ENCODE results near the gene POLRMT.
A peak's percentile ranks its signal among the peaks of the same experiment; 100 is the strongest.
"Not testable (repeated sequence)": the region's sequence is repeated elsewhere in the genome, so short reads cannot be mapped to it uniquely, and the experiment has no call there.

The POLRMT gene

DNA sequence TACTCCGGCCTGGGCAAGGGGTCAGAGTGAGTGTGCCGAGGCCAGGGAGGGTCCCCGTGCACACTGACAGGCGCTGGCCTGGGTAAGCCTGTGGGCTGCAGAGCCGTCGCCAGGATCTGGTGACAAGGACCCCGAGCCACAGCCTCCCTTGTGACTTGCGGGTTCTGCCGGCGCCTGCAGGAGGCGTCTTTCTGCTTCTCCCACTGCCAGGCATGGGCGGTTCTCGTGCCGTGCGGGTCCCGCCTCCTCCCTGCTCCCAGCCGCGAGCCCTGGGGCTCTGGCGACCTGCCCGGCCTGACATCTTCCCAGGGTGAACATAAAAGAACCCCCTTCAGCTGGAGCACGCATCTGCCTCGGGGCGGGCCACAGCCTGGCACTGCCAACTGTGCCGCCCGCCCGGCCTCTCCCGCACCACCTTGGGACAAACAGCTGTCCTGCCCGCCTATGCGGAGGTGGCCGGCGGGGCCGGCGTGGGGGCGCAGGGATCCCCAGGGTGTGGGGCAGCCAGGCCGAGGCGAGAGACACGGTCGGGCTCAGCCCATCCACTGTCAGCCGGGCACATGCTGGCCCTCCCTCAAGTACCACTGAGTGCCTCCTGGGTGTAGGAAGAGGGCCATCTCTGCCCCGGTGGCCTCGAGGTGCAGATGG is 45.1 kb downstream of the POLRMT start:
- no peak for TF ChIP-seq Cebpa-rat (IDR thresholded peaks at IDR 0.05)
- Histone ChIP-seq H3K27ac (no peak overlapping the region), H3K4me1 (peaks cover 47% of the 10 kb centered on the region), H3K9me3 (no peaks in the 10 kb centered on the region), H4K20me1 (peaks cover 86% of the 10 kb centered on the region), H3K27me3 (peaks cover 53% of the 10 kb centered on the region), H3K9ac (no peak overlapping the region), H3K36me3 (peaks cover 10% of the 10 kb centered on the region), H3K4me2 (peak overlapping the region; percentile 70), H3K4me3 (no peak overlapping the region)

DNA sequence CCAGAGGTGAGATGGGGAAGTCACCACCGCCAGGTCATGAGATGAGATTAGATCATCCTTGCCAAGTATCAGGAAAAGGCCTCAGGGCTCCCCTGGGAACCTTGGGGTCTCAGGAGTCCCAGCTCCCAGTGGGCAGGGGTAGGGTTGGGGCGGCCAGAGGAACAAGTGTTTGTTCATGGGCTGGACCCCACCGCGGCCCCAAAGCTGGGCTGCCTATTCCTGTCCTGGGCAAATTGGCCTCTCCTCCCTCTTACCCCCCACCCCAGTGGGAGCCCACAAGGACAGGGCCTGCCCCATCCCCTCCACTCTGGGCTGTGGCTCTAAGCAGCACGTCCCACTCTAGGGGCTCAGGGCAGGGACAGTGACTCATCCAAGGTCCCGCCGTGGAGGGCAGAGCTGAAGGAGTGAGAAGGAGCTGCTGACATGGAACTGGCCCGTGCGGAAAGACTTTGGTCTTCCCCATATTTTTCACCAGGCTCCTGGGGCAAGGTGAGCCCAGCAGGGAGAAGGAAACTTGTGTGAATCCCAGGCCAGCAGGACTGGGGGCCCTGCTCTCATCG is 47.7 kb downstream of the POLRMT start:
- no peak overlapping the region for H3K9ac ChIP-seq
- H3K4me2 ChIP-seq: no peak overlapping the region
- peaks cover 34% of the 10 kb centered on the region for H3K36me3 ChIP-seq
- no peak for TF ChIP-seq Cebpa-rat (IDR thresholded peaks at IDR 0.05)
- H3K4me1 ChIP-seq: peaks cover 32% of the 10 kb centered on the region
- H3K9me3 ChIP-seq: no peaks in the 10 kb centered on the region
- H3K27ac ChIP-seq: no peak overlapping the region
- peaks cover 27% of the 10 kb centered on the region for H3K27me3 ChIP-seq
- no peak overlapping the region for H3K4me3 ChIP-seq
- peaks cover 83% of the 10 kb centered on the region for H4K20me1 ChIP-seq

- H3K4me3 ChIP-seq, H3K4me2 ChIP-seq, H3K9me3 ChIP-seq, H3K9ac ChIP-seq, H3K27ac ChIP-seq: not testable (repeated sequence)
- peaks cover 23% of the 10 kb centered on the region for H3K27me3 ChIP-seq
- peaks cover 32% of the 10 kb centered on the region for H3K4me1 ChIP-seq
- peaks cover 83% of the 10 kb centered on the region for H4K20me1 ChIP-seq
- peaks cover 39% of the 10 kb centered on the region for H3K36me3 ChIP-seq
These were observed 48.2 kb downstream of the POLRMT start for GRCh38 chr19:585146-585545.

DNA sequence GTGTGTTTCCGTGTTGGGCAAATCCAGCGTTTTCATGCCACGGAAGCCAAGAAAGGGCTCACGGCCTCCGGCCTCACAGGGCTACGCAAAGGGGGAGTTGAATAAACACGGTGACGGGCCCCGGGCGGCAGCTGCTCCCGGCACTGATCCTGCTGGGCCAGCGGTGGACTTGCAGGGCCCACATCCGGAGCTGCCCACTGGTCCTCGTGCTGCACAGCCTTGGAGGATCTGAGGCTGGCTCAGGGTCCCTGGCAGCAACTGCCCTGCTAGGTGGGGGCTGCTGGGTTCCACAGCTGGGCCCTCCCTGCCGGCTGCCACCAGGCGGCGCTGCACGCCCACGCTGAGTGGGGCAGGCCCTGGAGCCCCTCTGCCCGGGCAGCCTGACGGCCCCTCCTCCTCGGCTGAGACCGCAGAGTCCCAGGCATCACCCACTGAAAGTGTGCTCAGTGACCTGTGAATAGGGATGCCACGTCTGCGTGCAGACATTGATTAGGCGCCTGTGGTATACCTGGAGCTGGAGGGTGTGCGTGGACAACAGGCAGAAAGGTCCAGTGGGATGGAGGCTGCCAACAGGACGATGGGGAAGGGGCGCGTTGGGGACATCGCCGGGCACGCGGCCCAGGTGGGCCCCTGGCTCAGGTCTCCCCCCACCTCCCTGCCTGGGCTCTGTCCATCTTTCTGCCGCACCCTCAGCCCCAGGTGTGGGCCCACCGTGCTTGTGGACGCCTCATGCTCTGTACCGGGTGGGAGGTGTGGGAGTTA is 48.9 kb downstream of the POLRMT start:
- Histone ChIP-seq H3K9me3 (no peaks in the 10 kb centered on the region), H4K20me1 (peaks cover 90% of the 10 kb centered on the region), H3K4me3 (no peak overlapping the region), H3K27ac (no peak overlapping the region), H3K36me3 (peaks cover 46% of the 10 kb centered on the region), H3K9ac (no peak overlapping the region), H3K4me1 (peaks cover 32% of the 10 kb centered on the region), H3K4me2 (peak overlapping the region; percentile 17; the same call in 1 of the 2 replicates), H3K27me3 (peaks cover 19% of the 10 kb centered on the region)
- no peak for TF ChIP-seq Cebpa-rat (IDR thresholded peaks at IDR 0.05)

DNA sequence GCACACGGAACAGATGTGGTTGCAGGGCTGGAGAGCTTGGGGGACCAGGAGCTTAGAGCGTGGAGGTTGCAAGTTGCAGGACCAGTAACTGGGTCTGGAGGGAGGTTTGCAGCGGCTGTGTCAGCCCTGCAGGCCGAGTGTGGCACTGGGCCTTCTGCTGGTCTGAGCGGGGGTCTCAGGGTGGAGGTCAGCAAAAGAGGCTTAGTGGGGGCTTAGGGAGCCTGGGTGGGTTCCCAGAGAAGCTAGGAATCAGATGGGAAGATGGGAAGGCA is 49.4 kb downstream of the POLRMT start:
- Histone ChIP-seq H3K4me2 (peak overlapping the region; percentile 17; the same call in 1 of the 2 replicates), H3K36me3 (peaks cover 51% of the 10 kb centered on the region), H3K4me3 (no peak overlapping the region), H4K20me1 (peaks cover 90% of the 10 kb centered on the region), H3K9ac (no peak overlapping the region), H3K27ac (no peak overlapping the region), H3K4me1 (peaks cover 27% of the 10 kb centered on the region), H3K27me3 (peaks cover 13% of the 10 kb centered on the region), H3K9me3 (no peaks in the 10 kb centered on the region)
- TF ChIP-seq Cebpa-rat (IDR thresholded peaks at IDR 0.05): no peak

- peaks cover 56% of the 10 kb centered on the region for H3K36me3 ChIP-seq
- no peak overlapping the region for H3K27ac ChIP-seq
- H3K4me3 ChIP-seq: no peak overlapping the region
- TF ChIP-seq Cebpa-rat (IDR thresholded peaks at IDR 0.05): no peak
- H4K20me1 ChIP-seq: peaks cover 90% of the 10 kb centered on the region
- H3K27me3 ChIP-seq: peaks cover 8% of the 10 kb centered on the region
- no peak overlapping the region for H3K4me2 ChIP-seq
- peaks cover 22% of the 10 kb centered on the region for H3K4me1 ChIP-seq
- H3K9me3 ChIP-seq: no peaks in the 10 kb centered on the region
- no peak overlapping the region for H3K9ac ChIP-seq
These were observed 50.0 kb downstream of the POLRMT start for GRCh38 chr19:583198-583967.

GRCh38 chr19:582497-583197 is 50.7 kb downstream of the POLRMT start:
- Histone ChIP-seq H3K4me3 (no peak overlapping the region), H3K36me3 (peaks cover 64% of the 10 kb centered on the region), H3K4me2 (no peak overlapping the region), H3K9ac (no peak overlapping the region), H3K27ac (no peak overlapping the region), H3K9me3 (no peaks in the 10 kb centered on the region), H3K27me3 (peaks cover under 1% of the 10 kb centered on the region; the same call in 1 of the 2 replicates), H4K20me1 (peaks cover 90% of the 10 kb centered on the region), H3K4me1 (peaks cover 14% of the 10 kb centered on the region)
- TF ChIP-seq Cebpa-rat (IDR thresholded peaks at IDR 0.05): no peak

- Histone ChIP-seq H4K20me1 (peaks cover 97% of the 10 kb centered on the region), H3K9me3 (no peaks in the 10 kb centered on the region), H3K27me3 (no peaks in the 10 kb centered on the region; the same call in 1 of the 2 replicates), H3K4me1 (peaks cover 20% of the 10 kb centered on the region), H3K4me2 (no peak overlapping the region), H3K27ac (no peak overlapping the region), H3K9ac (no peak overlapping the region), H3K4me3 (no peak overlapping the region), H3K36me3 (peaks cover 75% of the 10 kb centered on the region)
- TF ChIP-seq Cebpa-rat (IDR thresholded peaks at IDR 0.05): no peak
These were observed 51.8 kb downstream of the POLRMT start for GRCh38 chr19:581399-582111.
